Natural killer cell treated with Interleukin-12 subunit alpha and Interleukin-12 subunit beta and Interleukin-15 and Interleukin-18, amount 100 ng/mL, for 72 hours (primary cell): ENCODE measurements around the gene TM4SF4. TPM values are rescaled to one million over a fixed set of nuclear protein-coding genes. Genes with fewer than 3 reads are reported as not detected.

ENCODE experiments used
- ATAC-seq, 2 donors: fragments of 150-1000 bp; cut with Tn5 transposase in 1 of 2; sonication (Bioruptor Pico), chemical (Tn5 transposase) in 1 of 2; 2 replicates each; pipeline ENCODE4 v1.10.0; 2021
- DNase-seq: peaks from one replicate; pipeline ENCODE4 v3.0.0; 2022; ENCODE audit warnings: low spot score
- H3K27ac Mint-ChIP-seq, 2 donors: 1 replicate in 1 of 2; 2 replicates in 1 of 2; pipeline ENCODE4 v1.8.0; 2022; ENCODE audit warnings: mixed read lengths in 2 of 2, mild to moderate bottlenecking in 1 of 2, moderate library complexity in 1 of 2
- H3K27me3 Mint-ChIP-seq, 2 donors: 1 replicate in 1 of 2; 2 replicates in 1 of 2; pipeline ENCODE4 v1.8.0; 2022; ENCODE audit warnings: mixed read lengths in 2 of 2
- H3K36me3 Mint-ChIP-seq: one replicate; pipeline ENCODE4 v1.8.0; 2022; ENCODE audit warnings: mixed read lengths
- H3K4me1 Mint-ChIP-seq, 2 donors: 1 replicate in 1 of 2; 2 replicates in 1 of 2; pipeline ENCODE4 v1.8.0; 2022; ENCODE audit warnings: low read depth in 2 of 2, mixed read lengths in 2 of 2, mild to moderate bottlenecking in 1 of 2
- H3K4me3 Mint-ChIP-seq: one replicate; pipeline ENCODE4 v1.8.0; 2022; ENCODE audit warnings: mixed read lengths
- H3K9me3 Mint-ChIP-seq: 2 replicates; pipeline ENCODE4 v1.8.0; 2022; ENCODE audit warnings: mixed read lengths
- total RNA-seq, 2 donors: library from RNA; stranded (reverse); gene quantifications; one replicate each; pipeline ENCODE4 v1.2.3, GENCODE V29; 2022

The TM4SF4 gene
- total RNA-seq, 2 donors from 2014 or later: not detected

DNA sequence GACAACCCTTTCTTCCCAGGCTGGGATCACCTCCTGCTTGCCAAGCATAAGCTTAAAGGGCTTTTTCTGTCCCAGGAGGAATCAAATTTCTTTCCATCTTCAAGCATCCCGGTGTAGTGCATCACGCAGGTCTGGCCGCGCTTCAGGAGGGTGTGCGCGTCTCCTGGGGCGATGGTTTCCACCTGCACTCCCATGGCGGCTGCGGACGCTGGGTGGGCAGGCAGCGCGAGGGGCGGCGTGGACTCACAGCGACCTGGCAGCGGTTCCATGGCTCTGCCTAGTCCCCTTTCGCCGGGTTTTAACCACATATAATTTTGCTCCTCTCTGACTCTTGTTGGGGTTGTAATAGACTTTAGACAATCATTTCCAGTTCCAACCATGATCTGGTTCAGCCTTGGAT is 10.6 kb upstream of the TM4SF4 start:
- no peaks in the 10 kb centered on the region for H3K27me3 Mint-ChIP-seq

DNA sequence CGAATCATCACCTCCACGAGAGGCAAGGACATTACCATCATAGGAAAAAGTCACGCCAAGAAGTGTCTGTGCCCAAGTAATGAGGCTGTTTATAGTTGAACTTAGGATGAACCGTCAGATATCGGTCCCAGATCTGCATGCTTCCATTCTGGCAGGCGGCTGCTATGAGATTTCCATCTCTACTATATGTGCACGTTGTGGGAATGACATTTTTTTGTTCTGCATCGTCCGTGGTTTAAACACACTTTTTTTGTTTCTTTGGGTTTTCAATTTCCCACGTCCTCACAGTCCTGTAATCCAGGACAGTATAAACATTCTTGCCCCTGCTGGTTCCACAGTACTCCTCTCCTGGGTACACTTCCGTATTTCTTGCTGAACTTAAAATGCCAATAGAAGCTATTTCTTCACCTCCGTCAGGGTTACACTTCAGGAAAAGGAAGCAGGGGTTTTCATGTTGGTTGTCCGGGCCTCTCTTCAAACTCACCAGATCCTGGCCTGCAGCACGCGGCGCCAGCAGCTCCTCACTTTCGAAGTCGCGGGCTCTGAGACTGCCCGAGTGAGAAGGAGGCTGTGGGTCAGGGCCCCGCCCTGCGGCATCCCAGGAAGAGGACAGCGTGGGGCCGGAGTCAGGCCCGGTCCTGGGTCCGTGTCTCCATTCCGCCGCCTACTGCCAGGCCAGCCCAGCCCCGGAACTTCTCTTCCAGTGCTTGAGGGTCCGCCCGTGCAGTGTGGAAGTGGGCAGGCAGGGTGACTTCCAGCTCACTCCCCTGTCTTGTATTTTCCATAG is 9.8 kb upstream of the TM4SF4 start:
- no peaks in the 10 kb centered on the region for H3K4me1 Mint-ChIP-seq
- ATAC-seq: no peak
- DNase-seq: no peak
- no peak overlapping the region for H3K27ac Mint-ChIP-seq
- H3K9me3 Mint-ChIP-seq: no peaks in the 10 kb centered on the region
- no peak overlapping the region for H3K4me3 Mint-ChIP-seq
- H3K36me3 Mint-ChIP-seq: no peaks in the 10 kb centered on the region
- H3K27me3 Mint-ChIP-seq: no peaks in the 10 kb centered on the region

More for the DNA sequence above, 10.6 kb upstream of the TM4SF4 start:
- Mint-ChIP-seq H3K36me3 (no peaks in the 10 kb centered on the region), H3K4me3 (no peak overlapping the region), H3K9me3 (no peaks in the 10 kb centered on the region), H3K27ac (no peak overlapping the region), H3K4me1 (no peaks in the 10 kb centered on the region)
- no peak for DNase-seq
- no peak for ATAC-seq

DNA sequence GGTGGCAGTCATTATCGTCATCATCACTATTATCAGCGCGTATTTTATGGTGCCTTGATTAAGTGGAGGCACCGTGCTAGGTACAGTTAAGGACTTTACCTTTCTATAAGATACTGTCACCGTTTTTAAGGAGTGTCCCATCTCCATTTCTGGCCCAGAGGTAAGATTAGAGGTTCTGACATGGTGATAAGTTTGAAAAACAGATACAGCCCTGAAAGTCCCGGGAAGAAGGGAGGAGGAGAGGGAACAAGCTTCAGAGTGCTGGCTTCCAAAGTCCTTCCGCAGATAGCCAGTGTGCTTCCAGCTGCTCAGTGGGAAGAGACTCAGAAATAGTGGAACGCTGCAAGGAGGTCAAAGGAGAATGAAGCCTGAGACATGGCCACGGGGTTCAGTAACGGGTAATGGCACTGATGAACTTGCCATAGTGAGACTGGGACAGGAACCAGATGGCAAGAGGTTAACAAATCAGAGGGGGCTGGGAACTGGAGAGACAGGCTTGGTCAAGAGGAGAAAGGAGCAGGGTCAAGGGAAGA is 9.1 kb upstream of the TM4SF4 start:
- Mint-ChIP-seq H3K27me3 (no peaks in the 10 kb centered on the region), H3K36me3 (no peaks in the 10 kb centered on the region)

DNA sequence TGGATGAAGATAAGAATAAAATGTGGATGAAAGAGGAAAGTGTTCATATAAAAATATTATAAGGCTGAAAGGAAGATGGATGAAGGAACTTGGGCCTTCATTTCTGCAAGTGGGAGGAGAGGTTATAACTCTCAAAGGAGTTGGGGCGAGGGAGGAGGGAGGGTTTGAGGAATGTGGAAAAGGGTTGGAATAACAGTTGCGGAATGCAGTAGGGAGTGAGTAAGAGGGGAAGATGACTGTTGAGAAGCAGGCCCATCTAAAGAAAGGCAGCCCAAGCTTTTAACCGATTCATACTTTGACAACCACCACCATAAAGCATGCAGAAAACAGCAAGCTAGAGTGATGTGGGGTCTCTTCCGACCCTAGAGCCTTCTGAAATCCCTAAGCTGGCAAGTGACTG is 8.3 kb upstream of the TM4SF4 start:
- Mint-ChIP-seq H3K4me1 (no peaks in the 10 kb centered on the region), H3K36me3 (no peaks in the 10 kb centered on the region), H3K27ac (no peak overlapping the region), H3K27me3 (no peaks in the 10 kb centered on the region), H3K4me3 (no peak overlapping the region), H3K9me3 (no peaks in the 10 kb centered on the region)
- ATAC-seq (no peak), DNase-seq (no peak)

More for the DNA sequence above, 9.1 kb upstream of the TM4SF4 start:
- Mint-ChIP-seq H3K4me3 (no peak overlapping the region), H3K4me1 (no peaks in the 10 kb centered on the region), H3K27ac (no peak overlapping the region), H3K9me3 (no peaks in the 10 kb centered on the region)
- DNase-seq (no peak), ATAC-seq (no peak)

DNA sequence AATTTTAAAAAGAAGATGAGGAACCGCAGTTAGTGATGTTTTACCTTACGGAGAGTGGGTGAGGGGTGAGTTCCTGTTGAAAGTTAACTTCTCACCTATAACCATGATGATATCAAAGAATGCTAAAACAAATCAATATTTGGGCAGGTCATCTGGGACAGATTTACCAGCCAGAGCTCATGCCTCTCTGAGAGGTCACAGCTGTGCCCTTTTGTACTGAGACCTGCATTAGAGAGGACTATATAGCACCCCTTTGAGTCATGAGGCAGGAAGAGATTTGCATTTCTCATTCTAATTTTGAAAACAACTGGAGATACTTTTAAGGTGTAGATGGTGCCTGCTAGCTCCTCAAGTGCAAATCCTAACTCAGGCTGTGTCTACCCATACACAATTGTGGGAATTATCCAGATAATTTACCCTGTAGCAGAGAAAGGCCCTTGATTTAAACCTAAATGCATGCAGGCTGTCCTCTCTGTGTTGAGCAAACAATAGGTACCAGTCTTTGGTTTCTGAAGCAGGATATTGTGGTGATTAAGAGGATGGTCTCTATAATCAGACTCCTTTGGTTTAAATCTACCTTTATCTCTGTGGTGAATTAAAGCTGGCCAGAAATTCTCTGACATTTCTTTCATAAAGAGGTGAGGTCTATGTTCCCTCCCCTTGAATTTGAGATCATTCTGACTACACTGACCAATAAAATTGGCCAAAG is 5.8 kb upstream of the TM4SF4 start:
- Mint-ChIP-seq H3K4me1 (peaks cover 6 to 8% of the 10 kb centered on the region in 2 donors), H3K36me3 (no peaks in the 10 kb centered on the region), H3K9me3 (no peaks in the 10 kb centered on the region), H3K4me3 (no peak overlapping the region), H3K27me3 (no peaks in the 10 kb centered on the region), H3K27ac (no peak overlapping the region)
- ATAC-seq (no peak), DNase-seq (no peak)

DNA sequence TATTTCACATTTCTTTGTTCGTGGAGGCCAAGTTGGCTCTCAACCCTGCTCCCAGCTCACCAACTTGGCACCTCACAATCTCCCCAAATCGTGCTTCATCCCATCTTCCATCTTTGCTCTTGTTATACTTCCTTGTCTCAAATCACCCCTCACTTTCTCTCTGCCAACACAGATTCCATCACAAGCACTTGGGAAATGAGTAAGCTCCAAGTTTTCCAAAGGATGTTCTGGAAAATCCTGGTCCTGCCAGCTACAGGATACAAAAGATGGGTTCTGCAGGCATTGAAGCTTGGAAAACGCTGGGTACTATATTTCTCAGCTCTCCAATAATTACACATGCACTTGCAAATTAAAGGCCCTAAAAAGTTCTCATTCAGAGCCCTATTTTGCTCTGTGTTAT is 4.1 kb upstream of the TM4SF4 start:
- DNase-seq (no peak), ATAC-seq (no peak)
- Mint-ChIP-seq H3K27ac (no peak overlapping the region), H3K4me3 (no peak overlapping the region), H3K36me3 (no peaks in the 10 kb centered on the region), H3K4me1 (peaks cover 6 to 8% of the 10 kb centered on the region in 2 donors), H3K9me3 (no peaks in the 10 kb centered on the region), H3K27me3 (peaks cover 0 to 2% of the 10 kb centered on the region in 2 donors)

DNA sequence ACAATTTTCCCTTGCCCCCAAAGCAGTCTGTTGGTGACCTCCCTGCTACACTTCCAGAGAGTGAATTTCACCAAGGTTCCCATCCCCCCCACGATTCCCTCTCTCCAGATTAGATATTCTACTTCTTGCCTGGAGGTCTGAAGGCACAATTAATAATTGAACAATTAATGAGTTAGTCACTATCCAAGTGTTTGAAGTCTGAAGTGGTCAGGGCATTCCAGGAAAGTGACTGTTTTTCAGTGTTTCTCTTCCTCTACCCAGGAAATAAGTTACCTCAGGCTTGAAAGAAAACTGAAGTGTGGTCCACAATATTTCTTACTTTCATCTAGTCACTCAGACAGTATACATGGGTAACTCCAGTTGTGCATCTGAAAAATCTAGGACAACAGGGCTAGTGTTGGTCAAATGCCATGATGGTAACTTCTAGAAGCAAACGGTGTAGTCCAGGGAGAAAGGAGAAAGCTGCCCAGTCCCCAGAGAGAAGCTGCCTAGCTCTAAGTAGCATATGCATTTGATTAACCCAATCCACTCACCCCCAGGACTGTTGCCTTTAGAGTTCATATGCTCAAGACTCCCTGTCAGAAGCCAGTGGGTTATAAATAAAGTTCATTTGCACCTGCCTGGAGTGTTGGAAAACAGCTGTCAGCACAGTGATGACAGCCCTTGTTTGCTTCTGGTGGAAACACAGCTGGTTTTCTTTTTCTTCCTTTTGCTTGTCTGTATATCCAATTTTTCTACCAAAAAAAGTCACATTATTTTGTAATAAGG is 2.3 kb upstream of the TM4SF4 start:
- Mint-ChIP-seq H3K27ac (peak overlapping the region in 1 of 2 donors; percentile 36), H3K36me3 (no peaks in the 10 kb centered on the region), H3K4me1 (peaks cover 6 to 8% of the 10 kb centered on the region in 2 donors), H3K9me3 (no peaks in the 10 kb centered on the region), H3K27me3 (peaks cover 0 to 2% of the 10 kb centered on the region in 2 donors), H3K4me3 (no peak overlapping the region)
- ATAC-seq: no peak
- DNase-seq: no peak

DNA sequence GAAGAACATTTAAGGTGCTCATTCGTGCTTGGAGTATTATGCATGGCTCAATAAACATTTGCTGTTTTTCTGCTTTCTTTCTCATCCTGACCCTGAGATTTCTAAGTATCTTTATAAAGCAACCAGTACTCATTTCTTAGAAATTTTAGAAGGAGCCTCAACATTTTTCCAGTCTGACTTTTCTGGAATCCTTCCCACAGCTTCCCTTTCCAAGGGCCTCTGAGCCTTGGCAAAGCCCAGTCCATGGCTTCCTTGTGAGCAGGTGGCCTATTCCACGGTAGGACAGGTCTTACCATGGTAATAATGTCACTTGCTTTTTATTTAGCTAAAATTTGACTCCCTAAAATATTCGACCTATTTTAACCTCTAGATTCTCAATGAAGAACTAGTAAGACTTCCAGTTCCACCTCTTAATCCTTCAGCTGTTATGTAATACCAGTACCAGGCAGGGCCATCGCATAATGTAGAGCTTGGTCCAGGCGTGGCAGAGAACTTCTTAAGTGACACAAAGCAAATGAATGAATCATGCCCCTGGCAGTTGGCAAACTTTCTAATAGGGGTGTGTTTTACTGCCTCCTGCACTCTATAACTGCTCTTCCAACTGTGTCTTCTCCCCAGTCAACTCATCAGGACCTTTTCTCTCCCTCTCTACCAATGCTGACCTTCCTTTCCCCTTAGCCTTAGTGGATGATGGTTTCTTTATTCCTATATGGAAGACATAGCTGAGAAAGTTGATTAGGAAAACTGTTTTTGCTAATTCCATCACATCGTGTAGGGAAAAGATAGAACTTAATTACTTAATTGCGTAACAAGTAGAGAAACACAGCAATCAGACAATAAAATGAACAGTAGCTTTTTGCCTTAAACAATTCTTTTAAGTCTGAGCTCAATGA is 894 bp upstream of the TM4SF4 start:
- Mint-ChIP-seq H3K36me3 (no peaks in the 10 kb centered on the region), H3K27me3 (peaks cover 0 to 2% of the 10 kb centered on the region in 2 donors), H3K4me3 (no peak overlapping the region), H3K27ac (no peak overlapping the region), H3K9me3 (no peaks in the 10 kb centered on the region), H3K4me1 (peaks cover 6 to 8% of the 10 kb centered on the region in 2 donors)
- ATAC-seq (no peak), DNase-seq (no peak)

DNA sequence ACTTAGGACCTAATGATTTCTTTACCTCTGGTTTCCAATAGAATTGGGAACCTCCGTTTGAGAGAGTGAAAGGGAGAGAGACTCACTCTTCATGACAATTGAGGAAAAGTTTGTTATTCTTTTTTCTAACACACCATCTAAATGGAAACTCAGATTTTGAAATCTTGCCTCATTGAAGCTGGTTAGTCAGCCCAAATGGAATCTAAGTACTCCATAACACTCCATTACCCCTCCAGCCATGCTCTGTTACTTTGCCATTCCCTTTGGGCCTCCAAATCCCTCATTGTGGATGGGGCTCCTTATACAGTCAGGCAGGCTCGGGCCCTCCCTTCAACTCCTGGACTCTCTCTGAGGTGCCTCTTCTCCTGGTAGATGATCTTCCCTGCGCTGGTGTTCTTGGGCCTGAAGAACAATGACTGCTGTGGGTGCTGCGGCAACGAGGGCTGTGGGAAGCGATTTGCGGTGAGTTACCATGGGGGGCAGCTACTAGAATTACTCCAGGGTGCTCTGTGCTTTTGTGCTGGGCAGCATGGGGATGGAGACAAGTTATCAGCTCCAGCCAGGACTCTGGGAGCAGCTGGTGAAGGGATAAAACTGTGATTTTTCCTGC is 1.1 kb downstream of the TM4SF4 start:
- Mint-ChIP-seq H3K4me1 (peaks cover 8 to 11% of the 10 kb centered on the region in 2 donors), H3K9me3 (no peaks in the 10 kb centered on the region), H3K27me3 (peaks cover 0 to 2% of the 10 kb centered on the region in 2 donors), H3K27ac (no peak overlapping the region), H3K36me3 (no peaks in the 10 kb centered on the region), H3K4me3 (no peak overlapping the region)
- ATAC-seq (no peak), DNase-seq (no peak)

DNA sequence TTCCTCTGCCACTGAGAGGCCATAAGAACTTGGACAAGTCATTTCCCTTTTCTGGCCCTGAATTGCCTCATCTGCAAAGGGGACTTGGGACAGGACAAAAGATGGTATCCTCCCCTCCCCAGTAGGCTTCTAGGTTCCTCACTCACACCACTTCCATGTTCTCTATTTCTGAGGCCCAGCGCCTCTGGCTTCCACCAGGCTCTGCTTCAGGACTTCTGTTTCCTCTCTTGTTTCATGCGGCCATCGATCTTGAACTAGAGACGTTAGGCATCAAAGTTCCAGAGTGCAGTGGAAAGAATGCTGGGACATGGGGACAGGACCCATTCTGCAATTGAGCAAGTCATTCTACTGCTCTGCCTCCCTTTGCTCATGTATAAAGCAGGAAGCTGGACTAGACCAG is 1.7 kb downstream of the TM4SF4 start:
- H3K4me1 Mint-ChIP-seq: peaks cover 8 to 11% of the 10 kb centered on the region in 2 donors
- peaks cover 0 to 2% of the 10 kb centered on the region in 2 donors for H3K27me3 Mint-ChIP-seq
- ATAC-seq (no peak), DNase-seq (no peak)
- H3K27ac Mint-ChIP-seq: no peak overlapping the region
- H3K9me3 Mint-ChIP-seq: no peaks in the 10 kb centered on the region
- no peaks in the 10 kb centered on the region for H3K36me3 Mint-ChIP-seq
- no peak overlapping the region for H3K4me3 Mint-ChIP-seq

DNA sequence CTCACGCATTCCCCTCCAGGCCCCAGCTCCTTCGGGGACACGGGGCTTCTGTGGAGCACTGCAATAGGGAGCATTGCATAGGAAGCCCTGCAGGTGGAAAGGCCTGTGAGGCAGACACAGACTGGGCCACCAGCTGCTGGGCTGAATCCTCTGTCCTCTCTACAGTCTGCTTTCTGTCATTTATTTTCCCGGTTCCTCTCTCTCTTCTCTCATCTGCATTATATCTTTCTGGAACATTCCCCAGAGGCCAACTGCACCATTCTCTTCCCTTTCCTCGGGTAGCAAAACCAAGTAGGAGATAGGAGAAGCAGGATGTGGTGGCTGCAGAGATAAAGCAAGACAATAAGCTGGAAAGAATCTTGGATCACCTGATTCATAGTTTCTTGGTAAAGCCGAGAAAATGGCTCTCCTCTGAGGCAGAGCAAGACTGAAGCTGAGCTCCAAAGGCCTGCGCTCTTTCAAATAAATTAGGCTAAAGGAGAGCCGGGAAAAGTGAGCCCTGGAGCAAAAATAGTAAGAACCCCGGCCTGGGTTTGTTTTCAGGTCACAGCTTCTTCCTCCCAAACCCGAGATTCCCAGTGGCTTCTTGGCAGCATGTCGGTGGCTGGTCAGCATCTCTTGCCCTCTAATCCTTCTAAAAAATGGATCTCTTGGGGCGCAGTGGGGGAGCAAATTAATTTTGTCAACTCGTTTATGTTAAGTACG is 5.3 kb downstream of the TM4SF4 start:
- Mint-ChIP-seq H3K9me3 (no peaks in the 10 kb centered on the region), H3K4me3 (no peak overlapping the region), H3K27me3 (no peaks in the 10 kb centered on the region), H3K4me1 (peaks cover 0 to 4% of the 10 kb centered on the region in 2 donors), H3K36me3 (no peaks in the 10 kb centered on the region), H3K27ac (peak overlapping the region in 1 of 2 donors; percentile 29)
- no peak for DNase-seq
- ATAC-seq: no peak

DNA sequence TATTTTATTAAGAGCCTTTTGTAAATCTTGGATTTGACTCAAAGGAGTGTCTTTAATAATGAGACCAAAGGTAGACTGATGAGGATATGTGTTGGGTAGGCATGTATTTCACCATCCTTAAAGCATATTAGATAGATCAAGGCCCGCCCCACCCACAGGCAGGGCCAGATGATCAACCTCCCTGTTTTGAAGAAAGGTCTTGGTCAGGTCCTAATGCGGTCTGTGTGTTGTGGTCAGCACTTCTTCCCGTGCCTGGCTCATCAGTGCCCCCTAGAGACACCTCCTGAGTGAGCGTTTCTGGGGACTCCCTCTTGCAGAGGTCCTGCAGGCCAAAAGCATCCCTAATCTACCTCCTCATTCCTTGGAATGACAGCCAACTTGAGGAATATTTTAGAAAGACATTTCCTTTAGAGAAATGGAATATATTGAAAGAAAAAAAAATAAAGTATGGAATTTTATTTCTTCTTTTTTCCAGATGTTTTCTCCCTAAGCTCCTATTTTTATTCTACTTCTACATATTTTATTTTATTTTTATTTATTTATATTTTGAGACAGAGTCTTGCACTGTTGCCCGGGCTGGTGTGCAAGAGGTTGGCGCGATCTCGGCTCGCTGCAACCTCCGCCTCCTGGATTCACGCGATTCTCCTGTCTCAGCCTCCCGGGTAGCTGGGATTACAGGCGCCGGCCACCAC is 6.0 kb downstream of the TM4SF4 start:
- DNase-seq (peak; percentile 72), ATAC-seq (peak; percentile 88 to 93)
- no peaks in the 10 kb centered on the region for H3K27me3 Mint-ChIP-seq
- H3K4me3 Mint-ChIP-seq: no peak overlapping the region
- H3K9me3 Mint-ChIP-seq: no peaks in the 10 kb centered on the region
- H3K36me3 Mint-ChIP-seq: no peaks in the 10 kb centered on the region
- H3K4me1 Mint-ChIP-seq: peaks cover 0 to 4% of the 10 kb centered on the region in 2 donors
- H3K27ac Mint-ChIP-seq: peak overlapping the region in 1 of 2 donors; percentile 29
